Dermis microvascular lymphatic vessel endothelial cell (primary cell): ENCODE measurements around the gene PRSS21. TPM values are rescaled to one million over a fixed set of nuclear protein-coding genes. Genes with fewer than 3 reads are reported as not detected.
A peak's percentile ranks its signal among the peaks of the same experiment; 100 is the strongest.

Experiments used
- DNase-seq, 2 donors: peaks; one replicate each; pipeline versions ENCODE4 v3.0.0 to v3.0.0-alpha.2; 2010; ENCODE audit warnings: low read depth in 2 of 2
- total RNA-seq: library from RNA; depleted of rRNA; stranded (reverse); fragments of >200 nt; gene quantifications from 2 replicates; pipeline ENCODE4 v1.2.1, GENCODE V29; 2014

Gene PRSS21, protein sequence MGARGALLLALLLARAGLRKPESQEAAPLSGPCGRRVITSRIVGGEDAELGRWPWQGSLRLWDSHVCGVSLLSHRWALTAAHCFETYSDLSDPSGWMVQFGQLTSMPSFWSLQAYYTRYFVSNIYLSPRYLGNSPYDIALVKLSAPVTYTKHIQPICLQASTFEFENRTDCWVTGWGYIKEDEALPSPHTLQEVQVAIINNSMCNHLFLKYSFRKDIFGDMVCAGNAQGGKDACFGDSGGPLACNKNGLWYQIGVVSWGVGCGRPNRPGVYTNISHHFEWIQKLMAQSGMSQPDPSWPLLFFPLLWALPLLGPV
- total RNA-seq: 0.89 and 1.8 TPM in 2 replicates

GRCh38 chr16:2816751-2817339 lies at the start of gene PRSS21:
PRSS21 (plus strand) TSS chr16:2817237; CDS start chr16:2817269, 32 bp downstream.
- no peak for DNase-seq

DNA sequence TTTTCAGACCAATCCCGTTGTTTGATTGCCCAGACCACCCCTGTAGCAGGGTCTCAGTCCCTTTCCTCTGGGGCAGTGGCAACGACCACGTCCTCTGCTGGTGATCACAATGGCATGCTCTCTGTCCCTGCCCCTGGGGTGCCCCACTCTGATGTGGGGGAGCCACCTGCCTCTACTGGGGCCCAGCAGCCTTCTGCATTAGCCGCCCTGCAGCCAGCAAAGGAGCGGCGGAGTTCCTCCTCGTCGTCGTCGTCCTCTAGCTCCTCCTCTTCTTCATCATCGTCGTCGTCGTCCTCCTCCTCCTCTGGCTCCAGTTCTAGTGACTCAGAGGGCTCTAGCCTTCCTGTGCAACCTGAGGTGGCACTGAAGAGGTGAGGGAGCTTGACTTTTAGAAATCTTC lies 49.1 kb upstream of the PRSS21 start:
- DNase-seq: no peak

- DNase-seq: no peak
Measured at GRCh38 chr16:2768403-2769089, 48.5 kb upstream of the PRSS21 start.

- DNase-seq: no peak
Measured at GRCh38 chr16:2769100-2769529, 47.9 kb upstream of the PRSS21 start.

GRCh38 chr16:2769675-2770056 lies 47.4 kb upstream of the PRSS21 start:
- DNase-seq: no peak

DNA sequence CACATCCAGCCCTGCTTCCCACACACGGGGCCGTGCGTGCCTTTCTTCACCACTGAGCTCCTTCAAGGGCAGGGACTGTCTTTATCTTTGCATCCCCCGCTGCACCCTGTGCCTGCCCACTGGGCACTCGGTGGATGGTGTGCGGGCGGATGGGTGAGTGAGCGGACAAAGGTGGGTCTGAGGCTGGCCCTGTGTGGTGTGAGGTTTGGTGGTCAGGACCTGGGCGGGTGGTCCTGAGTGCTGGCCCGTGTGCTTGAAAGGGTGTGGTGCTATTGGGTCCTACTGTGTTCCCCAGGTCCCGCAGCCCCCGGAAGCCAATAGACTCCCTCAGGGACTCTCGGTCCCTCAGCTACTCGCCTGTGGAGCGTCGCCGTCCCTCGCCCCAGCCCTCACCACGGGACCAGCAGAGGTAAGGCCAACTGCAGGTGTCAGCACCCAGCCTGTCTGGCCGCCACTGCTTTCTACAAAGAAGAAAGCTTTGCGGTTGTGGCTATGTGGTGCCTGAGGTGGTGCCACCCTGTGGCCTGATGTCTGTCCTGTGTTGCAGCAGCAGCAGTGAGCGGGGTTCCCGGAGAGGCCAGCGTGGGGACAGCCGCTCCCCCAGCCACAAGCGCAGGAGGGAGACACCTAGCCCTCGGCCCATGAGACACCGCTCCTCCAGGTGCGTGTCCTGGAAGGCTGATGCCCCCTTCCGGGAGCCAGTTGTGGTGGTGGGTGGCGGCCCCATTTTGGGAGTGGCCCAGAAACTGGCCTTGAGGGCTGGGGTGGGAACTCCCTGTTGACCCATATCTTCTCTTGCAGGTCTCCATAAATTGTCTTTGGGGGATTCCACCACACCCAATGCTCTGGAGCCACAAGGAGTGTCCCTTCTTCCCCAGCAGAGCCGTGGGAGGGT lies 46.7 kb upstream of the PRSS21 start:
- DNase-seq: no peak

- no peak for DNase-seq
Measured at GRCh38 chr16:2771496-2772402, 45.3 kb upstream of the PRSS21 start.

DNA sequence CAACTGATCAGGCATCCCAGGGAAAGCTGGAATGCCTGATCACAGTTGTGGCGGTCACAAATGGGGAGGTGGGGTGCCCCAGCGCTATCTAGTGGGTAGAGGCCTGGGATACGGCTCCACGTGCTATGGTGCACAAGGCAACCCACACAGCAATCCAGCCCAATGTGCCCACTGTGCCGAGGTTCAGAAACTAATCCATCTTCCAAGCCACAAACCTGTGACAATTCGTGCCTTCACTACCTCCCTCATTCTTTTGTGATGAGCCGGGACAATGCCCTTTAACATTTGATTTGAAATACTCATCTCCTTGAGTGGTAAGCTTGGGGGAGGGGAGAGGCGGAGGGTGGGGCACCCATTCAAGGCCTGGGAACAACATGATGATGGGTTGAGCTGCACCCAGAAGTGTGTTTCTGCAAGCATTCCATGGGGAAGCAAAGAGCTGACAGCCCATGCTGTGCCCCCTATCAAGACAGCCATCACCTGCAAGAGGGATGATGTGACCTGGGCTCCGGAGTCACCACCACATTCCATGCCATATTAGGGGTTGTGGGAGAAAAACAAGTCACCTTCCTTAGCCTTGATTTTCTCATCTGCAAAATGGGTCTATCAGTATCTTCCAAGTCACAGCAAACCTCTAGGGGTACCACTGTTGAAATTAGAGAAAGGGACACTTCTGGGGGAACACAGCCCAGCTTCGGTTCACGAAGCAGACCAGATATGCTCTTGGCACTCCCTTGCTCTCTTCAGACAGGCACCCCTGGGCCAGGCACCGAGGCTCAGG lies 43.7 kb upstream of the PRSS21 start:
- no peak for DNase-seq

- DNase-seq: no peak
Measured at GRCh38 chr16:2774161-2774891, 42.7 kb upstream of the PRSS21 start.

DNA sequence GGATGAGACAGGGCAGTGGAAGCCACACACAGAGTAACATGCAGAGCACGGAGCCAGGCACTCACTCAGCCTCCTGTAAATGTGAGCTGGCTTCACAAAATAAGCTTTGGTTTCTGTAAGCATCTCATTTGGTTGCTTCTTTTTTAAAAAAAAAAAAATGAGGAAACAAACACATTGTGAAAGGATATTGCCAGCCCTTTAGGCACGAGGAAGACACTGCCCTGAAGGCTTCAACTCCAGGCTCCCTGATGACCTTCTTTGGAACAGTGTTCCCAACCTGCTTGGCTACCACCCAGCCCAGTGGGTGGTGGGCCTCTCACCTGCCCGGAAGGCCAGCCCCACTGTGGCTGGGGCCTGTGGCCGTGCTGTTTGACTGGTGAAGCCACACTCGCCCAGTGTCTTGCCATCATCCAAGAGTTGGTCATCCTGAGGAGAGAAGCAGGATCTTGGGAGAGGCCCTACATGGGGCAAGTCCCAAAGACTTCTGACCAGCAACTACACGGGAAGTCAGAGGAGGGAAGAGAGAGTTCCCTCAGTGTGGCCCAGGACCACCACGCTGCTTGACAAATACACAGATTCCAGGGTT lies 41.8 kb upstream of the PRSS21 start:
- DNase-seq: no peak

- DNase-seq: no peak
Measured at GRCh38 chr16:2775765-2776499, 41.1 kb upstream of the PRSS21 start.

GRCh38 chr16:2776500-2777139 lies 40.4 kb upstream of the PRSS21 start:
- peak in 1 of 2 donors; percentile 34 for DNase-seq

DNA sequence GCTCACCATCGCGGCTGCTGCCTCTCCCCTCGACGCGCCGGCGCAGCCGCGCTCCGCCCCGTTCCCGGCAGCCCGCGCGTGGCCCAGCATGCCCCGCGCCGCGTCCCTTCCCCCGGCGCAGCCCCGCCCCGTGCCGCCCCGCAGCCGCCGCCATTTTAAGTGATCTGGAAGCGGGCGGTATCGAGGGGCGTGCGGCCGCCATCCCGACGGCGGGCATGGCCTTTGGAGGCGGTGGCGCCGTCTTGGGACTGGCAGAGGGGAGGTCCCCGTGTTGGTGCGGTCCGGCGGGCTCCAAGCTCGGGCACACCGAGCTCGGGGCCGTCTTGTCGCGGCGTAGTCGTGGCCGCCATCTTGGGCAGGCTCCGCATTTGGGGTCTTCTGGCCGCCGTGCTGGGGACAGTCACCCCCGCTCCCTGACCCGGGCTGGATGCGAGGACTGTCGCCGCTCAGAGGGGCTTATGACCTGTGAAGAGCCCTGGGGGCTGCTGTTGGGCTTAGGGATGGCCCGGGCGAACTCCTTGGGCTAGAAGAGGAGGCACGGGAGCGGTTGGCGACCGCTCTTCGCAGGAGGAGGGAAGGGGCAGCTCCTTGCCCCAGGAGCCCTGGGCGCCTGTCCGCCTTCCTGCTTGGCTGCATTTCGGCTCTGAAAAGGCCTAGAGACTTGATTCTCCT lies 39.7 kb upstream of the PRSS21 start, which contains the start of gene ELOB:
Gene ELOB (minus strand): TSS at position 50 of the 672 bp plus-strand sequence. CDS start 41 bp downstream, at position 9.
- peak; percentile 48 to 84 for DNase-seq

- DNase-seq: peak in 1 of 2 donors; percentile 12
Measured at GRCh38 chr16:2777903-2778629, 39.0 kb upstream of the PRSS21 start.

DNA sequence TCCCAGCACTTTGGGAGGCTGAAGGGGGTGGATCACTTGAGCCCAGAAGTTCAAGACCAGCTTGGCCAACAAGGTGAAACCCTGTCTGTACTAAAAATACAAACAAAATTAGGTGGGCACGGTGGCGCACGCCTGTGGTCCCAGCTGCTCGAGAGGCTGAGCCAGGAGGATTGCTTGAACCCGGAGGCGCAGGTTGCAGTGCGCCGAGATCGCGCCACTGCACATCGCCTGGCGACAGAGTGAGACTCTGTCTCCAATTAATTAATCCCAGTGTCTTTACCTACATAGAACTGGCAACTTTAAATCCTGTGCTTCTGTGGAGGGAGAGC lies 38.4 kb upstream of the PRSS21 start:
- no peak for DNase-seq
